ENCODE measurements around the gene PTRHD1. TPM values are rescaled to one million over a fixed set of nuclear protein-coding genes. Genes with fewer than 3 reads are reported as not detected.

Gene PTRHD1
- total RNA-seq, 1 donor from 2014 or later: 24.3 TPM

DNA sequence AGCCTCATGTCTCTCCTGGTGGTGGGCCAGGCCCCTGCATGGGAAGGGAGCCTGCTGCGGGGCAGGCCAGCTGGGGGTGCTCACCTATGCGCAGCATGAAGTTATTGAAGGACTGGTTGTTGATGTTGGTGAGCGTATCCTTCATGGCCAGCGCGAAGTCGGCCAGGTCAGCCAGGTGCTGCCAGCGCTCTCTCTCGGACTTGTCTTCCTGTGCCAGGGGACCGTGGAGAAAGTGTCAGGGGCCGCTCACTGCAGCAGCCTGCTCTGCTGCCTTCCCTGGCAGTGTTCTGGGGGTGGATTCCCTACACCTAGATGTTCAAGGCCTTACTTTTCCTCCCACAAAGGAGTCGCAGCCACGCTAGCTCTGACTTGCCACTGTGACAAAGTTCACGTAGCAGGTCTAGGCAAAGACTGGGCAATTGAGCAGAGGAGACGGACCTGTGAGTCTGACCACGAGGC lies 28.3 kb upstream of the PTRHD1 start:
- no peaks in the 10 kb centered on the region for H3K9me3 ChIP-seq (replicated peaks)
- no peak for DNase-seq
- TF ChIP-seq, protein P1, sequence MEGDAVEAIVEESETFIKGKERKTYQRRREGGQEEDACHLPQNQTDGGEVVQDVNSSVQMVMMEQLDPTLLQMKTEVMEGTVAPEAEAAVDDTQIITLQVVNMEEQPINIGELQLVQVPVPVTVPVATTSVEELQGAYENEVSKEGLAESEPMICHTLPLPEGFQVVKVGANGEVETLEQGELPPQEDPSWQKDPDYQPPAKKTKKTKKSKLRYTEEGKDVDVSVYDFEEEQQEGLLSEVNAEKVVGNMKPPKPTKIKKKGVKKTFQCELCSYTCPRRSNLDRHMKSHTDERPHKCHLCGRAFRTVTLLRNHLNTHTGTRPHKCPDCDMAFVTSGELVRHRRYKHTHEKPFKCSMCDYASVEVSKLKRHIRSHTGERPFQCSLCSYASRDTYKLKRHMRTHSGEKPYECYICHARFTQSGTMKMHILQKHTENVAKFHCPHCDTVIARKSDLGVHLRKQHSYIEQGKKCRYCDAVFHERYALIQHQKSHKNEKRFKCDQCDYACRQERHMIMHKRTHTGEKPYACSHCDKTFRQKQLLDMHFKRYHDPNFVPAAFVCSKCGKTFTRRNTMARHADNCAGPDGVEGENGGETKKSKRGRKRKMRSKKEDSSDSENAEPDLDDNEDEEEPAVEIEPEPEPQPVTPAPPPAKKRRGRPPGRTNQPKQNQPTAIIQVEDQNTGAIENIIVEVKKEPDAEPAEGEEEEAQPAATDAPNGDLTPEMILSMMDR (IDR thresholded peaks at IDR 0.05; ENCODE audit: borderline replicate concordance): no peak
- intact Hi-C loops (cut with micrococcal nuclease): no loop called here
- no peak overlapping the region for H3K27ac ChIP-seq (replicated peaks)
- H3K27me3 ChIP-seq (ENCODE audit: low read depth): no peaks in the 10 kb centered on the region
- H3K4me3 ChIP-seq: no peak overlapping the region
- peaks cover 26% of the 10 kb centered on the region for H3K36me3 ChIP-seq
- peaks cover 11% of the 10 kb centered on the region for H3K4me1 ChIP-seq

DNA sequence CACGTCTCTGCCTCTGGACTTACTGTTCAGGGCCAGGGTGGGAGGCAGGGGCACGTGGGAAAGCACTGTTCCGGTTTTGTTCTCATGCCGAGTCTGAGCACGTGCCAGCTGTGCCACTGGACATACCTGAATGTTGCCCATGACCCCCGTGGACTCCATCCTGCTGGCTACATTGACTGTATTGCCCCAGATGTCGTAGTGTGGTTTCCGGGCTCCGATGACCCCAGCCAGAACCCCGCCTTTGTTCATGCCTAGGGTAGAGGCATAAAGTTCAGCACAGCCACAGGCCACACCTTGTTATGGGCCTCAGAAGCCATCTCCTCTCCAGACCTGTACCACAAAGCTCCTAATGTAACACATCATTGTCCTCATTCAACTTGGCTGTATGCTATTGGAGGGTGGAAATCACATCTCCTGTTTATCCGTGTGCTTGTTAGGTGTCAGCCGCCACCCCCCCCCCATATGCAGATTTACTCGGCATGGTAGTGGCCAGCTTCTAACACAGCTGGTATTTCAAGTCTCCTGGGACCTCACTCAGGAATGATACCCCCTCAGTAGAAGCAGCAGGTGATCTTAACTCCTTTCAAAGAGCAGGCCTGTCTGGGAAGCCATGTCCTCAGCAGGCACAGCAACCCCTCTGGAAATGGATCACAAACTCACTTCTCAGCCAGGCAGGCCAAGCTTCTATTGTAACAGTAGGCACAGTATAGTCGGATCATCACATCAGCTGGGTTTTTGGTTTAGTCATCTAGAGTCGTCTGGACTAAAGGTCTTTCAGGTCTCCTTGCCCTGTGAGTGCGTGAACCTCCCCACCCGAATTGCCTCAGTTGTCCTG lies 27.6 kb upstream of the PTRHD1 start:
- no peak overlapping the region for H3K27ac ChIP-seq (replicated peaks)
- peaks cover 26% of the 10 kb centered on the region for H3K36me3 ChIP-seq
- H3K27me3 ChIP-seq (ENCODE audit: low read depth): no peaks in the 10 kb centered on the region
- H3K4me1 ChIP-seq: peaks cover 11% of the 10 kb centered on the region
- H3K9me3 ChIP-seq (replicated peaks): no peaks in the 10 kb centered on the region
- intact Hi-C loops (cut with micrococcal nuclease): no loop called here
- TF ChIP-seq, protein P1 (IDR thresholded peaks at IDR 0.05; ENCODE audit: borderline replicate concordance): no peak
- peak; percentile 12 for DNase-seq
- H3K4me3 ChIP-seq: no peak overlapping the region

DNA sequence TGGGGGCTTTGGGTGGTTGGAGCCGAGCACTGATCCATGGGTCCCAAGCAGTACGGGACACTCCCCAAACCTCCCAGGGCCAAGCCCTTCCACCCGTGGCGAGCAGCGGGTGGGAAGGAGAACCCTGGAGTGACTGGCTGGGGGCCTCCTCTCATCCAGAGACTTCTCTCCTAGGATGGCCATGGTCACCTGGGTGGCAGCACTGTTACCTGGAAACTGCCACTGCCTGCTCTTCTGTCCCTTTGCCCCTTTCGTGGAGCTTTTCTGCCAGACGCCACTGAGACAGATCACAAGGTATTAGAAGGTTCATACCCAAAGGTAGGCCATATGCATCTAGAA lies 27.0 kb upstream of the PTRHD1 start:
- Histone ChIP-seq H3K4me1 (peaks cover 11% of the 10 kb centered on the region), H3K27ac (replicated peaks) (no peak overlapping the region), H3K27me3 (ENCODE audit: low read depth) (no peaks in the 10 kb centered on the region), H3K4me3 (no peak overlapping the region), H3K36me3 (peaks cover 26% of the 10 kb centered on the region), H3K9me3 (replicated peaks) (no peaks in the 10 kb centered on the region)
- DNase-seq: no peak
- TF ChIP-seq, protein P1 (IDR thresholded peaks at IDR 0.05; ENCODE audit: borderline replicate concordance): no peak
- intact Hi-C loops (cut with micrococcal nuclease): no loop called here

DNA sequence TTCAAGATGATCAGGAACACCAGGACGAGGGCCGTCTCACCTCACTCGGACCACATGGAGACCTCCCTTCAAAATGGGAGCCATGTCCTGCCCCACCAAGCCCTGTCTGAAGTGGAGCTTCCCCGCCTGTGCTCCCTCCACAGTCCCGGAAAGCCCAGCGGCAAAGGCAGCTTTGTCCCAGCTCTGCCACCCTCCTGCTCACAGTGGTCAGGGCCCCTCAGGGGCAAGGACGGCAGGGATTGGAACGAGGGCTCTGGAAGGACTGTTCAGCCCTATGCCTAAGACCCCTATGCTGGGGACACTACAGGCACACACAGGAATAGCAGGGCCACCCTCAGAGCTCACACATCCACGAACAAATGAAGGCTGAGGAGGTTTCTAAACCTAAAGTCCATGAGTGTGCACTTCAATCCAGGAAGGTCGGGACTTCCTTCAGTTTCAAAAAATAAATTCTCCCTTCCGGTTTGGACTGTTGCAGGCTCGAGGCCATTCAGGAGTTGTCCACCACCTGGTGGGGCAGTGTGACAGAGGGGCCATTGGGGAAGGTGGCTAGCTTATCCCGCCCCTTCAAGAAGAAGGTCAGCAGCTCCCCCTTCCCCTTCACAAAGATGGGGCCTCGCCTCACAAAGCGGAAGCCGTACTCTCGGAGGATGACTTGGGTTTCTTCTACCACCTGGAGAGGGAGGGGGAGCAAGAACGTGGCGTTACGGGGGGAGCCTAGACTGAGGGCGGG lies 26.4 kb upstream of the PTRHD1 start:
- Histone ChIP-seq H3K36me3 (peaks cover 26% of the 10 kb centered on the region), H3K9me3 (replicated peaks) (no peaks in the 10 kb centered on the region), H3K4me3 (no peak overlapping the region), H3K4me1 (peaks cover 11% of the 10 kb centered on the region), H3K27ac (replicated peaks) (no peak overlapping the region), H3K27me3 (ENCODE audit: low read depth) (no peaks in the 10 kb centered on the region)
- intact Hi-C loops (cut with micrococcal nuclease): no loop called here
- TF ChIP-seq, protein P1 (IDR thresholded peaks at IDR 0.05; ENCODE audit: borderline replicate concordance): no peak
- DNase-seq: peak; percentile 11

- peaks cover 11% of the 10 kb centered on the region for H3K4me1 ChIP-seq
- H3K4me3 ChIP-seq: no peak overlapping the region
- no peaks in the 10 kb centered on the region for H3K9me3 ChIP-seq (replicated peaks)
- peaks cover 26% of the 10 kb centered on the region for H3K36me3 ChIP-seq
- DNase-seq: no peak
- H3K27ac ChIP-seq (replicated peaks): no peak overlapping the region
- intact Hi-C loops (cut with micrococcal nuclease): no loop called here
- H3K27me3 ChIP-seq (ENCODE audit: low read depth): no peaks in the 10 kb centered on the region
- TF ChIP-seq, protein P1 (IDR thresholded peaks at IDR 0.05; ENCODE audit: borderline replicate concordance): no peak
Observed at GRCh38 chr2:24818721-24819167, 25.6 kb upstream of the PTRHD1 start.
